GM19468 (cell line): ENCODE data around the gene WAC.
"Not testable (repeated sequence)": the region's sequence is repeated elsewhere in the genome, so short reads cannot be mapped to it uniquely, and the experiment has no call there.

ENCODE experiments used
- ATAC-seq: cut with Tn5 transposase; IDR thresholded peaks from one replicate; pipeline ENCODE4 v1.9.1; 2021; ENCODE audit warnings: mild to moderate bottlenecking, moderate library complexity, moderate number of reproducible peaks; ENCODE audit not compliant: unreplicated experiment; ENCODE audit errors: extremely low read depth

The WAC gene

DNA sequence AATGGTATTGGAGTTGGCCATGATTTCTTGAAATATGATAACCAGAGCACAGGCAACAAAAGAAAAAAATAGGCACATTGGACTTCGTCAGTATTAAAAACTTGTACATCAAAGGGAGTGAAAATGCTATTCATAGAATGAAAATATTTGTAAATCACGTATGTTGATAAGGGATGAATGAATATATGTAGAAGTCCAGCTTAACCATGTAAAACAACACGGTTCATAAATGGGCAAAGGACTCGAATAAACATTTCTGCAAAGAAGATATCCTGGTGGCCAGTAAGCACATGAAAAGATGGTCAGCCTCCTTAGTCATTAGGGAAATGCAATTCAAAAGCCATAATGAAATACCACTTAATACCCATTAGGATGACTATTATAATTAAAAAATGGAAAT is 68.1 kb downstream of the WAC start:
- ATAC-seq, result no peak

GRCh38 chr10:28604567-28605536 is 71.9 kb downstream of the WAC start:
- ATAC-seq, result no peak

DNA sequence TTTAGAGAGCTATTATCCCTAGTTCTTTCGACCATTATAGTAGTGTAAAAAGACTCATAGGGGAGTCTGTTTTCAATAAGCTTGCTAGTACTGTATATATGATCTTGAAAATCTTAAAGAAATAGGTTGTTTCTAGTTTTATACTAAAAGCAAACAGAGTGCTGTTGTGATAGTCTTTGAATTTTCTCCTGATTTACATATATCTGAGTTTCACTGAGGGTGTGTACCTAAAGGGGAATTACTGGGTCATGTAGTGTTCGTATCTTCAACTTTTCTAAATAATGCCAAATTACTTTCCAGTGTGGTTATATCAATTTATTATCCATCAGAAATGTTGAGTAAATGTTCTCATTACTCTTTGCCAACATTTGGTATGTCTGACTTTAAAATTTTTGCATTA is 73.7 kb downstream of the WAC start:
- no peak for ATAC-seq

DNA sequence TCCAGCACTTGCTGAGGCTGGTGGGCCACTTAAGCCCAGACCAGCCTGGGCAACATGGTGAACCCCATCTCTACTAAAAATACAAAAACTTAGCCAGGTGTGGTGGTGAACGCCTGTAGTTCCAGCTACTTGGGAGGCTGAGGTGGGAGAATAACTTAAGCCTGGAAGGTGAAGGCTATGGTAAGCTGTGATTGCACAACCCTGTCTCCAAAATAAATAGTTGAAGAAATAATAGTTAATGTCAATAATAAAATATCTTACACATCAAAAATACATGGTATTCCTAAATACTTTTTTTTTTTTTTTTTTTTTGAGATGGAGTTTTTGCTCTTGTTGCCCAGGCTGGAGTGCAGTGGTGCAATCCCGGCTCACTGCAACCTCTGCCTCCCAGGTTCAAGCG is 76.7 kb downstream of the WAC start:
- ATAC-seq, result not testable (repeated sequence)

DNA sequence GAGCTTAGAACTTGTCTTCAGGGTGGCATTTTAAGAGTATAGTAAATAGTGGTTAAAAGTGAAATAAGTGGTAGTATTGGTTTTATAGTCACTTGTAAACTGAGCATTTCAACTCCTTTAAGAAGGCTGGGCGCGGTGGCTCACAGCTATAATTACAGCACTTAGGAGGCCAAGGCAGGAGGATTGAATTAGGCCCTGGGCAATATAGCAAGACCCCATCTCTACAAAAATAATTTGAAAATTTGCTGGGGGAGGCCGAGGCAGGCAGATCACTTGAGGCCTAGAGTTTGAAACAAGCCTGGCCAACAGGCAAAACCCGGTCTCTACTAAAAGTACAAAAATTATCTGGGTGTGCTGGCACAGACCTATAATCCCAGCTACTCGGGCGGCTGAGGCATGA is 80.0 kb downstream of the WAC start:
- no peak for ATAC-seq

- ATAC-seq, result no peak
These were observed 83.6 kb downstream of the WAC start for GRCh38 chr10:28616514-28616913.

DNA sequence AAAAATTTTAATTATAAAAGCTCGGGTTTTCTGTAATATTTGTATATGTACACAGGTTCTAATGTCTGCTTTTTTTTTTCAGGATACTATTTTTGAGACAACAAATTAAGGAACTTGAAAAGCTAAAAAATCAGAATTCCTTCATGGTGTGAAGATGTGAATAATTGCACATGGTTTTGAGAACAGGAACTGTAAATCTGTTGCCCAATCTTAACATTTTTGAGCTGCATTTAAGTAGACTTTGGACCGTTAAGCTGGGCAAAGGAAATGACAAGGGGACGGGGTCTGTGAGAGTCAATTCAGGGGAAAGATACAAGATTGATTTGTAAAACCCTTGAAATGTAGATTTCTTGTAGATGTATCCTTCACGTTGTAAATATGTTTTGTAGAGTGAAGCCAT is 86.5 kb downstream of the WAC start:
- ATAC-seq, result no peak

DNA sequence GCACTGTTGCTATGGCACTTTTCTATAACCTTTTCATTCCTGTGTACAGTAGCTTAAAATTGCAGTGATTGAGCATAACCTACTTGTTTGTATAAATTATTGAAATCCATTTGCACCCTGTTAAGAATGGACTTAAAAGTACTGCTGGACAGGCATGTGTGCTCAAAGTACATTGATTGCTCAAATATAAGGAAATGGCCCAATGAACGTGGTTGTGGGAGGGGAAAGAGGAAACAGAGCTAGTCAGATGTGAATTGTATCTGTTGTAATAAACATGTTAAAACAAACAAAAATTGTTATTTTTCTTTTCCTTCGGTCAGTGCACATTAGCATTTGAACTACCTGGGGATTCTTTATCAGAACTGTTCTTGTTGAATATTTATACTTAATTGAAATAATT is 87.3 kb downstream of the WAC start:
- no peak for ATAC-seq

DNA sequence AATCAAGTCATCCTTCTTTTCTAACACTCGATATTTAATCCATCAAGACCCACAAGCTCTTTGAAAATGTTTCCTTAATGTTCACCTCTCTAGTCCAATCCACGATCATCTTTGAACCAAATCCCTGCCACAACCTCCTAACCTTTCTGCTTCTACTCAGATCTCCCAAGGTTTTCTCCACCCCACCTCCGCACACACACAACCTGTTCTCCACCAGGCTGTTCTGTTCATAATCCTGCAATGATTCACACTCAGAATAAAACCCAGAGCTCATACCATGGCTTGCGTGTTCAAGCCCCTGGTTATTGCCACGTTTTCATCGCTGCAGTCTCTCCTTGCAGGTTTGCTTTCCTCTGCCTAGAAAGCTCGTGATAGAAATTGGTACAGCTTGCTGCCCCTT is 90.6 kb downstream of the WAC start:
- ATAC-seq, result no peak

DNA sequence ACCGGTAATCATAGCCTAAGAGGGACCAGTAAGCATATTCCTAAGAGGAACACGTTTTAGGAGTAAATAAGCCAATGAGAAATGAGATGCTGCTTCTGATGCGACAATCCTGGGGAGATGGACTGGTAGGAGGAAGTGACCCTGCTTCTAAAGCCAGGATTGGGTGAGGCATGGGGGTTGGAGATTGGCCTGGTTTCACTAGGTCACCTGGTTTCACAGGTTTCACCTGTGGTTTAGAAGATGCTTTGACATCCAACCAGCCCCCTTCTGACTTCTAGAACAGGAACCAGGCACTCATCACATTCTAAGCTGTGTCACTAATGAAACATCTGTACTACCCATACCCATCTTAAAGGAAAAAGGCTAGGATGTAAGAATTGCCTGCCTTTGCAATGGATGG is 91.4 kb downstream of the WAC start:
- no peak for ATAC-seq

GRCh38 chr10:28627102-28627501 is 94.2 kb downstream of the WAC start:
- ATAC-seq, result no peak

GRCh38 chr10:28628184-28628893 is 95.4 kb downstream of the WAC start:
- no peak for ATAC-seq

DNA sequence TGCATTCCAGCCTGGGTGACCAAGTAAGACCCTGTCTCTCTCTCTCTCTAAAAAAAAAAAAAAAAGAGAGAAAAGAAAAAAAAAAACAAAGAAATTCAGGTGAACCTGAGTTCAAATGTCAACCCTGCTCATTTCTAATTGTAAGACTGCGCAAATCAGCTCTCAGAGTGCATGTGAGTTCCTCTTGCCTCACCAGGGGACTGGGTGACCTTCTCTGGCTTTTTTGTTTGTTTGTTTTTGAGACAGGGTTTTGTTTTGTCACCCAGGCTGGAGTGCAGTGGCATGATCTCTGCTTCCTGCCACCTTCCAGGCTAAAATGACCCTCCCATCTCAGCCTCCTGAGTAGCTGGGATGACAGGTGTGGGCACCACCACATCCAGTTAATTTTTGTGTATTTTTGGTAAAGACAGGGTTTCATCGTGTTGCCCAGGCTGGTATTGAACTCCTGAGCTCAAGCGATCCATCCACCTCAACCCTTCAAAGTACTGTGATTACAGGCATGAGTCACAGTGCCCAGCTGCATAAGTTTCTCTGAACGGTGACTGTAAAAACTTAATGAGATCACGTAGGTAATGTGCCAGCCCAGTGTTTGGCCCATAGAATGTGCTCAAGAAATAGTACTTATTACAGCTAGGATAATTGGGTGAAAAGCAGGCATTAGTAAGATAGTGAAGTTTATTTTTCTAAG is 99.1 kb downstream of the WAC start:
- ATAC-seq, result no peak

DNA sequence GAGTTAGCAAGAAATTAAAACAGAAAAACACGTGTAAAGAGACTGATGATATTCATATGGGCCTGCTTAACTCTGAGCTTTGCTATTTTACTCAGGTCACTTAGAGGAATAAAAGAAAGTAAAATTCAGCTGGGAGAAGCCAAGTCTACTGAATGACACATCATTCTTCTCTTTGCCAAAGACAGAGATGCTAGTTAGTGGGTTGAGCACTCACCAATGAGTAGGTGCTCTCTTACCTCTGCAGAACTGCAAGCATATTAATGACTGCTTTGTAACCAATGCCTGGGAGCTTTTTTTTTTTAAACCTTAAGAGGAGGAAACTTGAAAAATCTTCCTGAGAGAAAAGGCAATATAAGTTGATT is 99.6 kb downstream of the WAC start:
- no peak for ATAC-seq

- ATAC-seq, result no peak
These were observed 100.8 kb downstream of the WAC start for GRCh38 chr10:28633750-28634149.

DNA sequence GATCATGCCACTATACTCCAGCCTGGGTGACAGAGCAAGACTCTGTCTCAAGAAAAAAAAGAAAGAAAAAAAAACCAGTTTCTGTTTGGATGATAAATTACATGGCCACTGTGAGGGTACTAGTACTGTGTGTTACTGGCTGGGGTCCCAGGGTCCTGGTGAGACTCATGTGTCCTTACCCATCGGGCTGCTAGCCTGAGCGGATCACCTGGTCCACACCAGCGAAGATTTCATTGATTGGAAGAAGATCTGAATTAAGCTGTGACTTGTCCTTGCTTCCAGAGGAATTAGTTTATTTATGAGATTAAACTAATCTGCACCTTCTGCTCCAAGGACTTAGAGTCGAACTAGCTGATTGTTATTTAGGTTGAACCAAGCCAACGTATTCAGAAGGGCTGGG is 104.4 kb downstream of the WAC start:
- ATAC-seq, result no peak

DNA sequence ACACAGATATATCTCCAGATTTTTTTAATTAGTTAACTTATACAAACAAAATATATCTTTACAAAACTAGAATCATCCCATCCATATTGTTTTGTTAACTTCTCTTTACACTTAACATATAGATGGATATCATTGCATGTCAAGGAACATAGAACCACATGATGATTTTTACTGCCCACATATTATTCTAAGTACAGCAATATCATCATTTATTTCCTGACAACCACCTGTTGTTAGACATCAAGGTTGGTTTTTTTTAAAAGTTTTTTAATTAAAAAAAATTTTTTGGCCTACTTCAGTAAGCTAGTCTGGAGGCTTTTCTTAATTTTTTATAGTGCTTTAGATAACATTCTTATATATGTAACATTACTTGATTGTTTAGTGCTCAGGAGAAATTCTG is 105.5 kb downstream of the WAC start:
- ATAC-seq, result no peak

DNA sequence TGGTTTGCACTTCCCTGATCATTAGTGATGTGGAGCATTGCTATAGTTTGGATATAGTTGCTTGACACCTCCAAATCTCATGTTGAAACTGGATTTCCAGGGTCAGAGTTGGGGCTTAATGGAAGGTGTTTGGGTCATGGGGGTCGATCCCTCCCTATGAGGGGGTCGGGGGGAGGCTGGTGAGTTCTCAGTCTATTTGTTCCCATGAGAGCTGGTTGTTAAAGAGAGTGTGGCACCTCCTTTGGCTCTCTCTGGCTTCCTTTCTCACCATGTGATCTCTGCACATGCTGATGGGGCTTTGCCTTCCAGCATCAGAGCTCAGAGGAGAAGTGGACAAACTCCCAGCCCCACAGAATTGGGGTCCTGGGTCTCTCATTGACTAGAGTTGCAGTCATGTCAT is 107.6 kb downstream of the WAC start:
- ATAC-seq, result no peak

- ATAC-seq, result no peak
These were observed 111.7 kb downstream of the WAC start for GRCh38 chr10:28644647-28645046.

GRCh38 chr10:28652106-28652505 is 119.2 kb downstream of the WAC start:
- no peak for ATAC-seq

GRCh38 chr10:28652703-28653102 is 119.8 kb downstream of the WAC start:
- no peak for ATAC-seq
